Brain microvascular endothelial cell (primary cell): ENCODE data around the gene VGLL3.

Experiments
- DNase-seq: peaks from one replicate; pipeline ENCODE4 v3.0.0-alpha.2; 2020
- H3K27ac ChIP-seq: fragments of 250-450 bp; sonication (Bioruptor Pico); 2 replicates; pipeline ENCODE4 v1.5.1; 2020; ENCODE audit warnings: mild to moderate bottlenecking, moderate library complexity
- H3K27me3 ChIP-seq: fragments of 250-450 bp; sonication (Bioruptor Pico); replicated peaks from 2 replicates; pipeline ENCODE4 v1.5.1; 2020; ENCODE audit warnings: mild to moderate bottlenecking
- H3K36me3 ChIP-seq: fragments of 250-450 bp; sonication (Bioruptor Pico); replicated peaks from 2 replicates; pipeline ENCODE4 v1.5.1; 2020; ENCODE audit warnings: mild to moderate bottlenecking
- H3K4me3 ChIP-seq: 2 replicates; pipeline ENCODE4 v1.5.1; 2011; ENCODE audit warnings: low read depth, mild to moderate bottlenecking, control low read depth, low read length, moderate library complexity
- in situ Hi-C: cut with HindIII; loops from 2 replicates; pipeline ENCODE4 v1.10.0; 2017; ENCODE audit warnings: low sequenced_read_pairs, low pct_ligation_motif_present
- TF ChIP-seq, protein P1 (sequence below): IDR thresholded peaks from 2 replicates; pipeline ENCODE4 v1.5.1; 2011; ENCODE audit warnings: low read depth, mild to moderate bottlenecking, moderate library complexity, low read length, control low read depth, inconsistent platforms; ENCODE audit errors: missing control alignments

VGLL3 gene

DNA sequence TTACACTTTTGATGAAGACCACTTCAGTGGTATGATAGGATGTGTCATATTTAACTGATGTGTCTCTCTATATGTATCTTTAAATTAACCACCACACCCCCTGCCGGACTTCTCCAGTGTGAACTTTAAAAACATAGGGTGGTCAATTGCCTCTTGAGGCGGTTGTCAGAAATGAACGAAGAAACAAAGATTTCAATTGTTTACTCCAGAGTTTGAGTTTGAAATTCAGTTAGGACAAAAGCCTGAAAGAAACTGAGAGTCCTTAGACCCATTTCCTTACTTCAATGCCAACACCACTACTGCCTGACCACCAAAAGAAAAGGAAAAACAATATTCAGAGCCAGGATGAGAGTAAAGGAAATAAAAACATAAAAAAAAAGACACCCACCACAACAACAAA is 40.2 kb downstream of the VGLL3 start:
- no peak overlapping the region for H3K27ac ChIP-seq
- in situ Hi-C loops, result loop anchor here (25.0 kb wide), 1 partner anchor 163 kb away; no protein-coding TSS in a partner anchor
- TF ChIP-seq, protein P1, sequence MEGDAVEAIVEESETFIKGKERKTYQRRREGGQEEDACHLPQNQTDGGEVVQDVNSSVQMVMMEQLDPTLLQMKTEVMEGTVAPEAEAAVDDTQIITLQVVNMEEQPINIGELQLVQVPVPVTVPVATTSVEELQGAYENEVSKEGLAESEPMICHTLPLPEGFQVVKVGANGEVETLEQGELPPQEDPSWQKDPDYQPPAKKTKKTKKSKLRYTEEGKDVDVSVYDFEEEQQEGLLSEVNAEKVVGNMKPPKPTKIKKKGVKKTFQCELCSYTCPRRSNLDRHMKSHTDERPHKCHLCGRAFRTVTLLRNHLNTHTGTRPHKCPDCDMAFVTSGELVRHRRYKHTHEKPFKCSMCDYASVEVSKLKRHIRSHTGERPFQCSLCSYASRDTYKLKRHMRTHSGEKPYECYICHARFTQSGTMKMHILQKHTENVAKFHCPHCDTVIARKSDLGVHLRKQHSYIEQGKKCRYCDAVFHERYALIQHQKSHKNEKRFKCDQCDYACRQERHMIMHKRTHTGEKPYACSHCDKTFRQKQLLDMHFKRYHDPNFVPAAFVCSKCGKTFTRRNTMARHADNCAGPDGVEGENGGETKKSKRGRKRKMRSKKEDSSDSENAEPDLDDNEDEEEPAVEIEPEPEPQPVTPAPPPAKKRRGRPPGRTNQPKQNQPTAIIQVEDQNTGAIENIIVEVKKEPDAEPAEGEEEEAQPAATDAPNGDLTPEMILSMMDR, result no peak
- H3K4me3 ChIP-seq, result no peak overlapping the region
- DNase-seq, result no peak
- H3K36me3 ChIP-seq, result peaks cover 25% of the 10 kb centered on the region
- H3K27me3 ChIP-seq, result no peaks in the 10 kb centered on the region

DNA sequence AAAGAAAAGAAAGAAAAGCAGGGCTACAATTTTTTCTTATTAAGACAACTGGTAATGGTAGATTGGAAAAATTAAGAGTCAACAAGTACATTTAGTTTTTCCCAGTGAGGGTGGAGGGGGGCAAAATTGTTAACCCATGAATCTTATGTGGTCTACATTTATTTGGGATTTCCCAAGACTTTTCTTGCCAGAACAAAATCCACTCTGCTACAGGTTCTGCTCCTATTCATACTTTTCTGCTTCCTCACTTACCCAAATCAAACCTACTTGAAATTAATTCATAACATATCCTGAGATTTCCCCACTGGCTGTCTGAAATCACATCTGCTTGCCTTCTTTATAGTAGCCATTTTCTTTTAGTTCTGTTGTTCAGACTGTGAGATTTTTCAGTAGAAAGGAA is 41.1 kb downstream of the VGLL3 start:
- Histone ChIP-seq H3K27me3 (no peaks in the 10 kb centered on the region), H3K4me3 (no peak overlapping the region), H3K27ac (no peak overlapping the region), H3K36me3 (peaks cover 28% of the 10 kb centered on the region)
- DNase-seq, result no peak
- TF ChIP-seq, protein P1, result no peak
- in situ Hi-C loops, result loop anchor here (25.0 kb wide), 1 partner anchor 163 kb away; no protein-coding TSS in a partner anchor

DNA sequence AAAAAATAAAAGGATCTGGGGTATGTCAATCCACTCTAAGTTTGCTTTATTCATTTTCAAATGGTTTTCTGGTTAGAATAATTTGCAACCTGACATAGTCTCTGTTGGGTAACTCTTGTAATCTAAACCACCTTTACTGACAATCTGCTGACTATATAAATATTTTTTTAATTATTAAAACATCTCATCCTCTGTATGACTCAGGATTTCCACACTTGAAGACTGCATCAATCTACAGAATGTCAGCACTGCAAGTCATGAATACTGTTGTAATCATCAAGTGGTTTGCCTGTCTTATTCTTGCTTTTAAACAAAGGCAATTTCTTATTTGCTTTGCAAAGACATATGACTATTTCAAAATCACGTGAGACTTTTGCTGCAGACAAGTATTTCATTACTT is 42.1 kb downstream of the VGLL3 start:
- TF ChIP-seq, protein P1, result no peak
- H3K27ac ChIP-seq, result peak overlapping the region; percentile 15
- in situ Hi-C loops, result no loop called here
- no peak overlapping the region for H3K4me3 ChIP-seq
- H3K27me3 ChIP-seq, result no peaks in the 10 kb centered on the region
- DNase-seq, result no peak
- H3K36me3 ChIP-seq, result peaks cover 31% of the 10 kb centered on the region

DNA sequence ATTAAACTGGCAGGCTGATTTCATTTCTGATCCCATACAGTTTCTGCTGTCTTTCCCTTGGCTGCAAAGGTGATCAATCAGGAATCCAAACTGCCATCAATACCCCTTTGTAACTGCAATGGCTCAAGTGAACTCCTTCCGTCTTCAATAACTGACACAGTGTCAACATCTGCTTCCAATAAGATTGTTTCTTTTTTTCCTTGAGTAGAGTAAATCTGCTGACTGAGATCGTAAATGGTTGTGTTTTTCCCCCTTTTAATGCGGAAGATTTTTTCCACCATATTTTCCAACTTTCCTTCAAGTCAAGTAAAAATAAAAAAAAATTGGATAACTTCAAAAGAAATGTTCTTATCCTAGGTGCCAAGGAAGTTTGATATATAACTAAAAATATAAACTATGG is 48.7 kb downstream of the VGLL3 start:
- TF ChIP-seq, protein P1, result no peak
- Histone ChIP-seq H3K36me3 (peaks cover 37% of the 10 kb centered on the region), H3K27ac (no peak overlapping the region), H3K27me3 (no peaks in the 10 kb centered on the region), H3K4me3 (no peak overlapping the region)
- in situ Hi-C loops, result no loop called here
- DNase-seq, result no peak

DNA sequence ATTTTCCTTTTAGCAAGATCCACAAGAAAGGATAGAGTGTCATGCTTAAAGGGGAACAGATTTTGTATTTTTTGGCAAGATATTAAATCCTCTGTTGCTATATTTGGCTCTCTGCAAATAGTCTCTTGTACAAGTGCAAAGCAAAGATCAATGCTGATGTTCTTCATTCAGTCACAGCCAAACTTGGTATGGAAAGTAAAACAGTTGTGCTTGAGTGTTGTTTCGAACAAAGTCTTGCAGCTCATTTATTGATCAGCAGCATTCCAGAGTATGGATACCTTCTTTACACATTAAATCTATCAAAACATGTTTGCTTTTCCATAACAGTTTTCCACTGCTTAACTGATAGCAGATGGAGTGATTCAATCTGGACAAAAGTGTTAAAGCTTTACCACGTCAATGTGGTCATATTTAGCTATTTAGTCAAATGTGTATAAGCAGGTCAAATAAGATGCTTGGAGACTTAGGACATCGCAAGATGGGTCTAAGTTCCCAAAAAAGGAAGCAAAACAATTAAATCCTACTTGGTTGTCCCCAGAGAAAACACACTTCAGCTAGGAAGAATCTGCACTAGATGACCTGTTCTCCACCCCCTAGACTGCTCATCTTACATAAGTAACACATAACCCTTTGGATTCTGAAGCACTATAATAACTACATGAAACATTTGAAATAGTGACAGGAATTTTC is 52.4 kb downstream of the VGLL3 start:
- Histone ChIP-seq H3K4me3 (no peak overlapping the region), H3K27me3 (no peaks in the 10 kb centered on the region), H3K27ac (peak overlapping the region; percentile 63), H3K36me3 (peaks cover 12% of the 10 kb centered on the region)
- peak; percentile 63 for DNase-seq
- TF ChIP-seq, protein P1, result no peak
- in situ Hi-C loops, result no loop called here

DNA sequence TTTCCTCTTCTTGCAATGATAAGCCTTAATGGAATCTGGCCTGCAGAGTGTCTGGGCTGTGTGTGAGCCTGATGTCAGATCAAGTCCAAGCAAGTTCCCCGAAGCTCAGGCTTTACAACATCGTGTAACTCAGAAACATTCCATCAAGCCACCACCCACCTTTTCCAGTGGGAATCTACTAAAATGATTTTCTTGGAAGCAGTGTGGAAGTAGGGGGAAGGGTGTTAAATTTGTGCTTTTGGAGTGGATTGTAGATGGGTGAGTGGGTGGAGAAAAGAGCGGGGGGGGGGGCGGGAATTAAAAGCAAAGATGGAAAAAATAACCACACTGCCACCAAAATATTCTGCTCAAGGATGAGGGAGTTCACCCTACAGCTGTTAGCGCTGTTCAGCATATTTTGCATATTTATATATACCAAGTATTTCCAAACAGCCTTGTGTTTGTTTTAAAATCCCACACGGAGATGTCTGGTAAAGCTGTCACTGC is 53.6 kb downstream of the VGLL3 start:
- TF ChIP-seq, protein P1, result no peak
- no peaks in the 10 kb centered on the region for H3K27me3 ChIP-seq
- peak overlapping the region; percentile 63 for H3K27ac ChIP-seq
- peak; percentile 79 for DNase-seq
- H3K36me3 ChIP-seq, result peaks cover 12% of the 10 kb centered on the region
- in situ Hi-C loops, result no loop called here
- no peak overlapping the region for H3K4me3 ChIP-seq
